HG03439 (cell line): Measurements from ENCODE around the gene ATP5ME.

Experiments used
- ATAC-seq: cut with Tn5 transposase; IDR thresholded peaks from one replicate; pipeline ENCODE4 v1.9.1; 2021; ENCODE audit warnings: mild to moderate bottlenecking, moderate library complexity; ENCODE audit not compliant: unreplicated experiment

Gene ATP5ME

DNA sequence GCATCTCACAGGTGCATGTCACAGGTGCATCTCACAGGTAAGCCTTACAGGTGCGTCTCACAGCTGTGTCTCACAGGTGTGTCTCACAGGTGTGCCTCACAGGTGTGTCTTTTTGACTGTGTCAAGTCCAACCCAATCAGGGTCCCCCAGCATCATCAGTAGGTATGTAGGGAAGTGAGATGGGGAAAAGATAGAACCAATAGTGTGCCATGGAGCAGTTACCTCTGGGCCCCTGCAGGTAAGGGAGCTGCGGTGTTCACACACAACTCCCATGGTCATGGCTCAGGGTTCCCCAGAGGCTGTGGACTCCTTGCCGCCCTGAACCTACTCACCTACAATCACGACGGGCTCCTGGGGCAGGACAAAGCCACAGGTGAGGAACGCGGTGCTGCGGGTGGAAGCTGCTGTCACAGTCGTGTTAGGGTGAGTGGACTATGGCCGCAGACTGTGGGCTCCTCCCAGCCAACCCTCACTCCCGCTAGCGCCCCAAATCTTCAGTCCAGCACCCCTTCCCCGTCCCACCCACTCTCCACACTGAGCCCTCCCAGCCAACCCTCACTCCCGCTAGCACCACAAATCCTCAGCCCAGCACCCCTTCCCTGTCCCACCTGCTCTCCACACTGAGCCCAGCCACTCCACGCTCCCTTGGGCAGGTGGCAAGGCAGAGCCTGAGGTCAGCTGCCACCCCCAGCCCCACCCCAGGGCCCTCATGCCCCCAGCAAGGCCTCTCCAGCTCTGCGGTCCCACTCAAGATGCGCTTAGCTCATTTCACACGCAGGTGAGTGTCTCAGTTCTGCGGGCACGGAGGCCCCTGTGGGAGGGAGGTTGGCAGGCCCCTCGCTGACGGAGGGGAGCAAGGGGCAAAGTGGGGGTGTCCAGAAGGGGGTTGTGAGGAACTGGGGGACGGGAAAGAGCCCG is 50.8 kb downstream of the ATP5ME start:
- ATAC-seq = no peak
